Stimulated activated CD4-positive, alpha-beta T cell treated with anti-CD3 and anti-CD28 coated beads, Interleukin-4, amount 100 ng/mL, for 24 hours (primary cell): ENCODE data around the gene CCDC80.
"Not testable (repeated sequence)": the region's sequence is repeated elsewhere in the genome, so short reads cannot be mapped to it uniquely, and the experiment has no call there.

Experiments
- DNase-seq: peaks from one replicate; pipeline ENCODE4 v3.0.0-alpha.2; 2020

CCDC80 gene

GRCh38 chr3:112640930-112641801 is at the start of gene CCDC80:
CCDC80 (minus strand) TSS chr3:112641143; CDS start chr3:112639905, 1,238 bp downstream.
- no peak for DNase-seq

- no peak for DNase-seq
Observed at GRCh38 chr3:112689989-112690388, 49.0 kb upstream of the CCDC80 start.

- no peak for DNase-seq
Observed at GRCh38 chr3:112689385-112689784, 48.4 kb upstream of the CCDC80 start.

GRCh38 chr3:112688819-112689218 is 47.9 kb upstream of the CCDC80 start:
- DNase-seq = no peak

- DNase-seq = no peak
Observed at GRCh38 chr3:112688085-112688769, 47.3 kb upstream of the CCDC80 start.

- DNase-seq = no peak
Observed at GRCh38 chr3:112687616-112688015, 46.7 kb upstream of the CCDC80 start.

GRCh38 chr3:112687211-112687610 is 46.3 kb upstream of the CCDC80 start:
- DNase-seq = no peak

GRCh38 chr3:112685956-112686799 is 45.2 kb upstream of the CCDC80 start:
- no peak for DNase-seq

- no peak for DNase-seq
Observed at GRCh38 chr3:112685420-112685819, 44.5 kb upstream of the CCDC80 start.

- DNase-seq = no peak
Observed at GRCh38 chr3:112682361-112682760, 41.4 kb upstream of the CCDC80 start.

GRCh38 chr3:112681822-112682325 is 40.9 kb upstream of the CCDC80 start:
- DNase-seq = no peak

- DNase-seq = peak; percentile 92
Observed at GRCh38 chr3:112676659-112677234, 35.8 kb upstream of the CCDC80 start.

GRCh38 chr3:112675943-112676535 is 35.1 kb upstream of the CCDC80 start:
- no peak for DNase-seq

- DNase-seq = no peak
Observed at GRCh38 chr3:112675349-112675748, 34.4 kb upstream of the CCDC80 start.

- no peak for DNase-seq
Observed at GRCh38 chr3:112672716-112673541, 32.0 kb upstream of the CCDC80 start.

- no peak for DNase-seq
Observed at GRCh38 chr3:112671930-112672715, 31.2 kb upstream of the CCDC80 start.

- DNase-seq = no peak
Observed at GRCh38 chr3:112670824-112671223, 29.9 kb upstream of the CCDC80 start.

GRCh38 chr3:112667599-112667998 is 26.7 kb upstream of the CCDC80 start:
- DNase-seq = no peak

- DNase-seq = not testable (repeated sequence)
Observed at GRCh38 chr3:112665009-112665408, 24.1 kb upstream of the CCDC80 start.

GRCh38 chr3:112656043-112656442 is 15.1 kb upstream of the CCDC80 start:
- DNase-seq = no peak
